ENCODE results near the gene DGKA.
"Not testable (repeated sequence)": the region's sequence is repeated elsewhere in the genome, so short reads cannot be mapped to it uniquely, and the experiment has no call there.

Gene DGKA

DNA sequence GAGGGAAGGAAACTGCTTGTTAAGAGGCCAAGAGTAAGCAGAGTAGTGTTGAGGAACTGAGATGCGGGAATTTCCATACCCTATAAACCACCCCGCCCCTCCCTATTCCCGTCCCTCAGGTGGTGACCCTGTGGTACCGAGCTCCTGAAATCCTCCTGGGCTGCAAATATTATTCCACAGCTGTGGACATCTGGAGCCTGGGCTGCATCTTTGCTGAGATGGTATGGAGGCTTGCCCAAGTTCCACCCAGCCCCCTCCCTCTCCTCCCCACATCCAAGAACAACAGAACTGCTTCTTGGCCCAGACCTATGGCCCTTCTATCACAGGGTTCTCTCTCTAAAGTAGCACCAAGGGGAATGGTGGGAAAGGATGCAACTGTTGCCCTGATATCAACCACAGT is 38.4 kb downstream of the DGKA start:
- DNase-seq: no peak

DNA sequence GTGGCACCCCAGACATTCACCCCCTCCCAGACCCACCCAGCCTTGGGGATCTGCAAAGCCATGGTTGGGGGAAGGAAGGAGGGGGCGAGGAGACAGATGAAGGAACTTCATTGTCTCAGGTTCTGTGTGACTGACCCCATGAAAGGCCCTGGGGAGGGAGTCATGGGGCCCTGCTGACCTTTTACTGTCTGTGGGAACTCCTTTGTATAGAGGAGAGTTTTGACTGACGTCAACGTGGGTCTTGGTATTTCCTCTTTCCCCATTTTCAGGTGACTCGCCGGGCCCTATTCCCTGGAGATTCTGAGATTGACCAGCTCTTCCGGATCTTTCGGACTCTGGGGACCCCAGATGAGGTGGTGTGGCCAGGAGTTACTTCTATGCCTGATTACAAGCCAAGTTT is 39.8 kb downstream of the DGKA start:
- no peak for DNase-seq

DNA sequence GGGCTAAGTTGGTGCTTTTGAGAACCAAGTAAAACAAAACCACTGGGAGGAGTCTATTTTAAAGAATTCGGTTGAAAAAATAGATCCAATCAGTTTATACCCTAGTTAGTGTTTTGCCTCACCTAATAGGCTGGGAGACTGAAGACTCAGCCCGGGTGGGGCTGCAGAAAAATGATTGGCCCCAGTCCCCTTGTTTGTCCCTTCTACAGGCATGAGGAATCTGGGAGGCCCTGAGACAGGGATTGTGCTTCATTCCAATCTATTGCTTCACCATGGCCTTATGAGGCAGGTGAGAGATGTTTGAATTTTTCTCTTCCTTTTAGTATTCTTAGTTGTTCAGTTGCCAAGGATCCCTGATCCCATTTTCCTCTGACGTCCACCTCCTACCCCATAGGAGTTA is 41.1 kb downstream of the DGKA start:
- DNase-seq: no peak

DNA sequence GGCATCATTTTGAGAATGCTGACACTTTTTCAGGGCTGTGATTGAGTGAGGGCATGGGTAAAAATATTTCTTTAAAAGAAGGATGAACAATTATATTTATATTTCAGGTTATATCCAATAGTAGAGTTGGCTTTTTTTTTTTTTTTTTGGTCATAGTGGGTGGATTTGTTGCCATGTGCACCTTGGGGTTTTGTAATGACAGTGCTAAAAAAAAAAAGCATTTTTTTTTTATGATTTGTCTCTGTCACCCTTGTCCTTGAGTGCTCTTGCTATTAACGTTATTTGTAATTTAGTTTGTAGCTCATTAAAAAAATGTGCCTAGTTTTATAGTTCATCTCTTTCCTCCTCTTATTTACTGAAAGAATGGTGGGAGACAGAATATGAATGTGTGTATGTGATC is 41.5 kb downstream of the DGKA start:
- DNase-seq: no peak

DNA sequence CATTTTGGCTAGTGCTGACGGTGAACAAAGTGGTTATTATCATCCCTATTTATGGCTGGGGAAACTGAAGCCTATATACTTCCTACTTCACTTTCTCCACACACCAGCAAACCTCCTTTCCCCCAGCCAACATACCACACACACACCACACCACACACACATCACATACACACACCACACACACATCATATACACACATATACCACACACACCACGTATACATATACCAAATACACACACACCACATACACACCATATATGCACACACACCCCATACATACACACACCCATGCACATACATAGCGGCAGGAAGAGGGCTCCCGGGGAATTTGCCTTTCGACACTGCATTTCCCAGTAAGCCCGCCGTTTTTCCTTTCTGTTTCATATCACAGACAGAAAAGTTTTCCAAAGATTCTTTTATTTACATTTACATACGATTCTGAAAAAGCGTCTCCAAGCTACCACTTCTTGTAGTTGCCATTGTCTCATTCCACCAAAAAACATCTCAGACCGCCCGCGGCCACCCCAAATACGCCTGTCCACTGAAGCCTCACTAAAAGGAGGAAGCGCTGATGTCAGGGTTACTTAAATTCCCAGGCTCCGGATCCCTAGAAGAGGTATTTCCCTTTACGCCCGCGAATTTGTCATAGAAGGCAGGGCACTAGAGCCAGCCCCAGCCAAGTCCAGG is 42.1 kb downstream of the DGKA start:
- no peak for DNase-seq

DNA sequence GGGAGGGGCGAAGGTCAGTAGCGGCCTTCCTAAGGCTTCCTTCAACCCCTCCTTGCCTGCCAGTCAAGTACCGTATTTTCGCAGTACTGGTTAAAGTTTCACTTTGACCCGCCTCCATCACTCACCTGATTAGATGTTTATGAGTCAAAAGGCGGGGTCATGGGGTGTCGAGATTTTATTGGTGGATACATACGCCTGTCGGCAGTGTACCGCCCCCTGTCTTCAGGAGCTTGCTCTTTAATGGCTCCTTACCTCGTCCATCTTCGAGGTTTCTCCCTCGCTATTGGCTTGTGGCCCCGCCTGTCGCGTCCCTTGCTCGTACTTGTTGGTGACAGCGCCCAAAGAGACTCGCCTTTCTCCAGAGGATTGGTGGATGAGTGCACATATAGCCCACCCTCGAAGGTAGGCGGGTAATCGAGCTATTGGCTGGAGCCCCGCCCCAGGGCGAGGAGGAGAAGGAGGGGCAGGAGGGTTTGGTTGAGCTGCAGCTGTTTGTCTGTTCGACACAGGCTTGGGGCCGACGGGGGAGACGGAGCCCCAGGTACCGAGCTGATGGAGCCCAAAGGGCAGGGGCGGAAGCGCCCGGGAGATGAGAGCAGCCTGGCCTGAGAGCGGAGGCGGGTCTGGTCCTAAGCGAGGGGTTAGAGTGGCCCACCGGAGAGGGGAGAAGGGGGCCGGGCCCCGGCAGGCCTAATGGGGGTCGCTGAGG is 42.8 kb downstream of the DGKA start, which contains the start of gene RAB5B:
RAB5B (plus strand) TSS at position 480 of the 709 bp plus-strand sequence. CDS start 12,883 bp downstream, outside the sequence.
- DNase-seq: peak; percentile 98

DNA sequence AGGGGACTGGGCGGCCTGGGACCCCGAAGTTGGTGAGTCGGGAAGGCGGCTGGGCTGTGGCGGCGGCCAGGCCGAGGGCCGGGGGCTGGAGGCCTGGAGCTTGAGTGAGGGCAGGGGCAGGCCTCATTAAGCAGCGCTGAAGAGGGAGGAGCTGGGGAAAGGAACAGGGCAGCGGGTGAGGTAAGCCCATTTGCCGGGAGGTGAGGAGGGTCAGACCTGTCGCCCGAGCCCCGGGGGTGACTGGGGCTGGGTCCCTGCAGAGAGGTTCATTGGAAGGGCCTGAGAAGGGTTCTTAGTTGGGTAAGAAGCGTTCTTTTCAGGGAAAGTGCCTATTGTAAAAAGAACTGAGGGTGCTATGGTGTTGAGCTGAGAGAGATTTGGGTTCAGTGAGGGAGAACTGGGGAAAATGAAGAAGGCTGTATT is 43.4 kb downstream of the DGKA start:
- DNase-seq: no peak

DNA sequence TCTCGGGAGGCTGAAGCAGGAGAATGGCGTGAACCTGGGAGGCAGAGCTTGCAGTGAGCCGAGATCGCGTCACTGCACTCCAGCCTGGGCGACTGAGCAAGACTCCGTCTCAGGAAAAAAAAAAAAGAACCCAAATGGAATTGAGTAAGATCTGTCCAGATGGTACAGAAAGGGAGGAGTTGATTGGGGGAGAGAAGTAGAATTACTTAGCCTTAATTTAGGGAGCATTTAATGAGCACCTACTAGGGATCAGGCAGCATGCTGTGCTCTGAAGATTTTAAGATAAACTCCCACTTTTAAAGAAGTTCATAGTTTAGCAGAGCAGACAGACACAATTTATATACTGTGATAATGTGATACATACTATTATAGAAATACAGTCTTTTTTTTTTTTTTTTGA is 47.4 kb downstream of the DGKA start:
- DNase-seq: no peak

DNA sequence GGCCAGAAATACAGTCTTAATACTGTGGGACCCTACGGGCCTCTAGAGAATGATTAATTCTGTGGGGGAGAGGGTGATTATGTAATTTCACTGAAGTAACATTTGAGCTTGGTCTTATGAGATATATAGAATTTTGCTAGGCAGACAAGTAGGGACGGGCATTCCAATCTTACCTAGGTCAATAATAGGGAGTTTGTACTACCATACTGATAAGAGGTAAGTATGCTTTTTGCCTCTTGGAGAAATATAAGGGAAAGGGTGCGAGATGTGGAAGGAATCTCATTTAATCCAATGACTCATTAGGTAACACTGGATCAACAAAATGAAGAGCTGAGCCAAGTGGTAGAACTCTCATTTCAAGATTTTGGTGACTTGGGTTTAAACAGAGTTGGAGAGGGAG is 48.1 kb downstream of the DGKA start:
- no peak for DNase-seq

DNA sequence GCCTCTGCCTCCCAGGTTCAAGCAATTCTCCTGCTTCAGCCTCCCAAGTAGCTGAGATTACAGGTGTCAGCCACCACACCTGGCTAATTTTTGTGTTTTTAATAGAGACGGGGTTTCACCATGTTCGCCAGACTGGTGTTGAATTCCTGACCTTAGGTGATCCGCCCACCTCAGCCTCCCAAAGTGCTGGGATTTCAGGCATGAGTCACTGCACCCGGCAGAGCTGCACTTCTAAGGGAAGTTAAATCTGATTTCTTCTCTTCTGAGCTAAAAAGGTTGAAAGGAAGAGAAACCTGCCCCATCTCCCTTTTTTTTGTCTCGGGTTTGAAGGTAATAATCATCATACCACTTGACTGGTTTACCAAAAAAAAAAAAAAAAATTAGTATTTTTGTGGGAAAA is 50.9 kb downstream of the DGKA start:
- DNase-seq: not testable (repeated sequence)

DNA sequence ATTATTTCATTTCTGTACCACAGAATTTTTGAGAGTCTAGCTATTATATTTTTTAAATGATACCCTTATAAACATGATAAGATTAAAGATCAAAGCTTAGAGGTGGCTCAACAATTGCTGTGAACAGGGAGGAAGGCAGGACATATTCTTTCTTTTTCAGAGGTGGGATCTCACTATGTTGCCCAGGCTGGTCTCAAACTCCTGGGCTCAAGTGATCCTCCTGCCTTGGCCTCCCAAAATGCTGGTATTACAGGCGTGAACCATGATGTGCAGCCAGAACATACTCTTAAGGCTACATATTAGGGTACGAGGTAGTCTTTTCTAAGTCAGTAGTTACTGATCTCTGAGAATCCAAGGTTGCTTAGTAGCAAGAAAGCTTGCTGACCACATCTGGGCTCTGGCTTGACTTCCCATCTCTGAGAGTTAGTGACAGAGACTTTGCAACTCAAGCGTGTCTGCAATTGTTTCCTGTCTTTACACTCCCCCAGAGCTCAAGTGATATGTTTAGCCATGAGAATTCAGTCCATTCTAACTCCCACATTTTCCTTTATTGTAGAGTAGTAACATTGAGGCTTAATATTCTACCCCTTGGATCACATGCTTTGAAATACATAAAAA is 51.5 kb downstream of the DGKA start:
- DNase-seq: no peak

DNA sequence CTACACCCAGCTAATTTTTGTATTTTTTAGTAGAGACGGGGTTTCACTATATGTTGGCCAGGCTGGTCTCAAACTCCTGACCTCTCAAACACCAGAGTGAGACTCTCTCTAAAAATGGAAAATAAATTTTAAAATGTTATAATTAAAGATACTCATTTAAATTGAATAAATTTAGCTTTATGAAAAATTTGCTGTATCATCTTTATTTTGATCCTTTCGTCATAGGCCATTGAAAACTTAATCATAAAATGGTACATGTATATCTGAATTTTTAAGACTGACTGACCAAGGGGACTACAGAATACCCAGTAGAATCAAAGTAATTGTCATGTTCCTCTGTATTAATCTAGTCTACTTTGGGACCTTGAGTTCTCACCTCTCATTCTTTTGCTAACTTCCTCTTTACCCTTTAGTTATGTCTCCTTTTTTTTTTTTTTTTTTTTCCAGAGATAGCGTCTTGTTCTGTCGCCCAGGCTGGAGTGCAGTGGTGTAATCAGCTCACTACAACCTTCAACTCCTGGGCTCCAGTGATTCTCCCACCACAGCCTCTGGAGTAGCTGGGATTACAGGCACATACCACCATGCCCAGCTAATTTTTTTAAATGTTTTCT is 52.4 kb downstream of the DGKA start:
- DNase-seq: no peak

DNA sequence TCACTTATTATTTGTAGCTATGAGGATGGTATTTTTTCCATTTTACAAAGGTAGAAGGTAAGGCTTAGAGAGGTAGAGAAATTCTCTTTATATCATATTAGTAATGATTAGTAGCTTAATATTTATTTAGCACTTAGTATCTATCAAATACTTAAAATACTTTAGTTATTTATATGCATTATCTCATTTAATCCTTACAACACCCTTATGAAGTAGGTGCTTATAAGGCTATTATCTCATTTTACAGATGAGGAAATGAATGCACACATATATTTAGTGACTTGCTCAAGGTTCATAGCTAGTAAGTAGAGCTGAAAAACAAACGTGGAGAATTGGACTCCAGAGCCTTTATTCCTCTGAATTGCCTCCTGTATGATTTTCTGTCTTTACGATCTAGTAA is 53.9 kb downstream of the DGKA start:
- DNase-seq: no peak

DNA sequence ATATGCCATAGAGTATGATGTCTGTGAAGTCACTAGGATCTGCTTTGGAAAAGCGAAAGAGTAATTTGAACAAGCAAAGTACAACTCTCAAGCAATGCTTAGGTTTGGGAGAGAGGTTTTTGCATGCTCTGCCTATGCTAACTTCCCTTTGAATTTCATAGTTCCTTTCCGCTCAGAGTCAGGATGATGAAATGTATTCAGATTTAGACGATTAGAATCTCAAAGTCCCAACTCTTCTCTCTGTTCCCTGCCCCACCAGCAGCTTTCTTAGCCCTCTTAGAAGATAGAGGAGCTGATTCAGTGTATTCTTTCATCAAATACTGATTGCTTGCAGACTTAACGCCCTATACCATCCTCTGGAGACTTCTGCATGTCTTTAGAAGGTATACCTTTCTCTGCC is 54.4 kb downstream of the DGKA start:
- DNase-seq: no peak

DNA sequence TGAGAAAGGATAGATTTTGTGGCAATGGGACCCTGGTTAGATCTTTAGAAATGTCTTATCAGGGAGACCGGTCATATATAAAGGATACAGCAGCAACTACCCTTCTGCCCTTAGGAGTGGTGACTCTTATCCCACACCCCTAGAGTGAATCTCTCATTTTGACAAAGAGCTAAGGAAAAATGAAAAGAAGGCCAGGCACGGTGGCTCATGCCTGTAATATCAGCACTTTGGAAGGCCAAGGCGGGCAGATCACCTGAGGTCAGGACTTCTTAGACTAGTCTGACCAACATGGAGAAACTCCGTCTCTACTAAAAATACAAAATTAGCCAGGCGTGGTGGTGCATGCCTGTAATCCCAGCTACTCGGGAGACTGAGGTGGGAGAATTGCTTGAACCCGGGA is 55.0 kb downstream of the DGKA start:
- DNase-seq: not testable (repeated sequence)

DNA sequence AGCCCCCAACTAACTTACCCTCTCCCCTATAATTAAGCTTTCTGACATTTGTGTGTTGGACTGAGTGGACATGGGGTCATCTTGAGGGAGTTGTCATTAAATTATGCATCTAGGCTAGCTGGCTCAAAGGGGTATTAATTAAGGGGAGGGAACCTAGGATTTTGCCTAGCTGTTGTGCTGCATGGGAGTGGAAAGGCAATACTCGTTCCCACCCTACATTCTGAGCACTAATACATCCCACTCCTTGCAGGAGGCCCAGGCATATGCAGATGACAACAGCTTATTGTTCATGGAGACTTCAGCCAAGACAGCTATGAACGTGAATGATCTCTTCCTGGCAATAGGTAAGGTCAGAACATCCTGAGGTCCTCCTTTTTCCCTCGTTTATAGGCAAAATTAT is 60.1 kb downstream of the DGKA start:
- no peak for DNase-seq

DNA sequence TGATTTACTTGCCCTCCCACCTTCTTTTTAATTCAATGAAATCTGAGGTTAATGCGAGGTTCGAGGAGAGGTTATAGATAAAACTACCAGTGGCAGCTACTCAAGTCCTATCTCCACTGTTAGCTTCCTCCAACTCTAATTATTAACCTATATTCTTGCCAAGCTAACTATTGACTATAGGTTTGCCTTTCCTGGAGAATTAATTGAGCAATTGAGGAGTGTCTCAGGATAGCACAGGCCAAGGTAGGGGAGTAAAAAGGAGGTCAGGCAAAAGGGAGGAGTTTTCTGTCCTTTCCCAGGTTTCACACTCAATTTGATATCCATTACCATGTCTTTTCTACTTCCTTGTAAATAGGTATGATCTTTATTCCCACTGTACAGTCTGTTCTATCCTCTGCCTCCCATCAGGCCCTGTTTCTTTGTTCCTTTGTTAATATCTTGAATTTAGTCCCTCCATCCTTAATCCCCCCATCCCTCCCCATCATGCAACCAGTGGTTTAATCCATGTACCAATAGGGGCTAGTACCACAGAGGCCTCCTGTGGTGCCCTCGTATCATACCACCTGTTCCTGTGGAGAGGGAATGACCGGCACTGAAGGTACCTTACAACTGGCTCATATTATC is 62.4 kb downstream of the DGKA start:
- DNase-seq: no peak

DNA sequence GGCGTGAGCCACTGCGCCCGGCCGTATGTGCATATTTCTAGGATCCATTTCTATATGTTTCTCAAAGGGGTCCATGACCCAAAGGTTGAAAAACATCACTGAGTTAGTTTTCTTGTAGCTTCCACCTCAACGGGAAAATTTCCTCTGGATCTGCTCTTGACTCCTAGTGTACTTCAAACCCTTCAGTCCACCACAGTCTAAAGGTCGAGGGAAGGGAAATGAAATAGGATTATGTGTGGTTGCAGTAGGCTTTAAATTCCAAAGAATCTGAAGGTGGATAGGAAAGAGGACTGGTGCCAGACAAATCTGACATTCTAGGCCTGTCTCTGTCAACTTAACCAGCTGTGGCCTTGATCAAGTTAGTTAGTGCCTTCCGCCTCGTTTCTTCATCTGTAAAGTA is 64.4 kb downstream of the DGKA start:
- DNase-seq: no peak

DNA sequence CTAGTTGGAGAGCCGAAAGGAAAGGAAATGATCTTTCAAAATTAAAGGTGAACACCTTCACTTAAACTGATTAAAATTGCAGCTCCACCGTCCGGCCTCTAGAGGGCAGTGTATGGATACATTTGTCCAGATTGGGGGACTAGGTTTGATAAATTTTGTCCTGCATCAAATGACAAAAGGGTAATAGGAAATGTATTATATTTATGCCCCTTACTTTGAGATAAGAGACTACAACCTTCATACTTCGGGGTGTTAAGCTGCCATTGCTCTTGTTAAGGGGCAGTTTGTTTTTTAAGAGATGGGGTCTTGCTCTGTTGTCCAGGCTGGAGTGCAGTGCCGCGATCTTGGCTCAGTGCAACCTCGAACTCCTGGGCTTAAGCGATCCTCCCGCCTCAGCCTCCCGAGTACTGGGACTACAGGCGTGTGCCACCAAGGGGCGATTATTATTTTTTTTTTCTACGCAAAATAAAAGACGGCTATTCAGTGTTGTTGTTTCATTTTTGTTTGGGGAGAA is 65.3 kb downstream of the DGKA start:
- peak; percentile 63 for DNase-seq

DNA sequence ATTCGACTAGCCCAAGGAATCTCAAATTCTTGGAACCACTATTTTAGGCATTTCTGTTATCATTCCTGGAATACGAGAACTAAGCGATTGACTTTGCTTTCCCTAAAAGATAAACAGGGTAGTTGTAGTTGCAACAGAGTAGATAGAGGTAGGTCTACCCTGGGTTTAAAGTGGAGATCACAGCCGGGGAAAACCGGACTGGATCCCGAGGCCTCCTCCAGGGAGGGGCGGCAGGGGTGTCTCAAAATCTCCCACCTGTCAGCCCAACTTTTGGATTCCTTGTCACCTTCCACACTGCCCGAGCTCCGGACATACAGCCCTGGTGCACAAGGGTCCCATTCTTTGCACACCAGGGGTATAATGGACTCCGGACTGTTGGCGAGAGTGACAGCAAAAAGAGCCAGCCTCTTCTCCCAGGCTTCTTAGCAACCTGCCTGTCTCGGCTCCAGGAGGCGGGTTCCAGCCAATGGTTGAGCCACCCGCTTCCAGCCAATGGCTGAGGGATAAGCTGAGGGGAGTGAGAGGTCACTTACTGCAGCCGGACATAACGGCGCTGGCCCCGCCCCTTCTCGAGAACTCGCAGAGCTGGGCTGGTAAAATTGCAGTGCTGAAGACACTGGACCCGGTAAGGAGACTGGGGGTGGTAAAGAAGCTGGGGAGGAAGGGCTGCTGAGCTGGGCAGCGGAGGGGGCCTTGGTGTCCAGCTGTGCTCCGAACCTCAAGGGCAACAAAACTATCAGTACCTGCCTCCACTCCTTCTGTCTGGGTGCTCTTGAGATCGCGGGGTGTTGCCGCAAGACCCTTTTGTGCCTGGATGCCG is 66.0 kb downstream of the DGKA start, which contains the start of gene SUOX:
SUOX (plus strand) TSS at position 562 of the 820 bp plus-strand sequence. CDS start 4,946 bp downstream, outside the sequence.
- no peak for DNase-seq

DNA sequence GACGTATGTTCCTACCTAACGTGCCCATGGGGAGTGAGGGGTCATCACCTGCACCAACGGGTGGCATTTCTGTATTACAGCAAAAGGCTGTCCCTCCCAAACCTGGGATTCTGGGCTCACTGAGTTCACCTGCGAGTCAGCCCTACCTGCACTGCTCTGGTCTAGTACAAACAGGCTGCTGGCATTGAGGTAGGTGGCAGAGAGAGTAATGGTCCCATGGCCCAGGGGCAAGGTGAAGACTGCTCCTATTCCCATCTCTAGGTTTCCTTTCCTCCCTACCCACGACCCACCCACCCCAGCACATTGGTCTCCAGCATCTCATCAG is 66.5 kb downstream of the DGKA start:
- no peak for DNase-seq

DNA sequence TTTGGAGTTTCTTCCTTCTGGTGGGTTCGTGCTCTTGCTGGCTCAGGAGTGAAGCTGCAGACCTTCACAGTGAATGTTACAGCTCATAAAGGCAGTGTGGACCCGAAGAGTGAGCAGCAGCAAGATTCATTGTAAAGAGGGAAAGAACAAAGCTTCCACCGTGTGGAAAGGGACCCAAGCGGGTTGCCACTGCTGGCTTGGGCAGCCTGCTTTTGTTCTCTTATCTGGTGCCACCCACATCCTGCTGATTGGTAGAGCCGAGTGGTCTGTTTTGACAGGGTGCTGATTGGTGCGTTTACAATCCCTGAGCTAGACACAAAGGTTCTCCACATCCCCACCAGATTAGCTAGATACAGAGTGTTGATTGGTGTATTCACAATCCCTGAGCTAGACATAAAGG is 68.6 kb downstream of the DGKA start:
- not testable (repeated sequence) for DNase-seq
